H9 (cell line): ENCODE results near the gene FAM32A. TPM values are rescaled to one million over a fixed set of nuclear protein-coding genes. Genes with fewer than 3 reads are reported as not detected.

ENCODE experiments used
- DNase-seq: peaks from one replicate; pipeline ENCODE4 v3.0.0-alpha.2; 2017
- H2AFZ ChIP-seq: one replicate; pipeline ENCODE4 v1.6.1; 2013; ENCODE audit warnings: mild to moderate bottlenecking, low read length, control low read depth, moderate library complexity
- H2AK5ac ChIP-seq: 2 replicates; pipeline ENCODE4 v1.6.1; 2013; ENCODE audit warnings: low read length, control low read depth, mixed read lengths; ENCODE audit not compliant: insufficient read length
- H2BK120ac ChIP-seq: one replicate; pipeline ENCODE4 v1.6.1; 2013; ENCODE audit warnings: low read depth, mild to moderate bottlenecking, low read length, control low read depth, inconsistent platforms; ENCODE audit not compliant: poor library complexity, severe bottlenecking
- H2BK12ac ChIP-seq: 2 replicates; pipeline ENCODE4 v1.6.1; 2013; ENCODE audit warnings: low read length, control low read depth, mixed read lengths, low read depth; ENCODE audit not compliant: insufficient read length
- H2BK15ac ChIP-seq: 2 replicates; pipeline ENCODE4 v1.6.1; 2013; ENCODE audit warnings: low read depth, low read length, control low read depth
- H2BK20ac ChIP-seq: one replicate; pipeline ENCODE4 v1.6.1; 2013; ENCODE audit warnings: low read depth, mild to moderate bottlenecking, low read length, control low read depth, inconsistent platforms; ENCODE audit not compliant: poor library complexity, severe bottlenecking
- H2BK5ac ChIP-seq: 2 replicates; pipeline ENCODE4 v1.6.1; 2013; ENCODE audit warnings: low read length, control low read depth, mixed read lengths; ENCODE audit not compliant: insufficient read length
- H3K14ac ChIP-seq: 2 replicates; pipeline ENCODE4 v1.6.1; 2013; ENCODE audit warnings: low read length, control low read depth; ENCODE audit not compliant: insufficient read depth
- H3K18ac ChIP-seq: 2 replicates; pipeline ENCODE4 v1.6.1; 2013; ENCODE audit warnings: low read depth, mild to moderate bottlenecking, mixed read lengths, low read length, control low read depth; ENCODE audit not compliant: insufficient read length
- H3K23ac ChIP-seq: 2 replicates; pipeline ENCODE4 v1.6.1; 2013; ENCODE audit warnings: low read length, control low read depth, mixed read lengths, low read depth; ENCODE audit not compliant: insufficient read length
- H3K23me2 ChIP-seq: 2 replicates; pipeline ENCODE4 v1.6.1; 2013; ENCODE audit warnings: low read depth, mild to moderate bottlenecking, mixed read lengths, low read length, control low read depth; ENCODE audit not compliant: insufficient read length, poor library complexity, severe bottlenecking
- H3K27ac ChIP-seq: 2 replicates; pipeline ENCODE4 v1.5.1; 2013; ENCODE audit warnings: low read length, control low read depth, mixed read lengths, low read depth; ENCODE audit not compliant: insufficient read length
- H3K27me3 ChIP-seq: 2 replicates; pipeline ENCODE4 v1.6.1; 2013; ENCODE audit warnings: low read length, control low read depth, inconsistent platforms; ENCODE audit not compliant: insufficient read depth
- H3K4ac ChIP-seq: 2 replicates; pipeline ENCODE4 v1.6.1; 2013; ENCODE audit warnings: low read depth, mild to moderate bottlenecking, control low read depth, inconsistent platforms, low read length, moderate library complexity
- H3K4me1 ChIP-seq: 2 replicates; pipeline ENCODE4 v1.6.1; 2013; ENCODE audit warnings: low read length, control low read depth, inconsistent platforms; ENCODE audit not compliant: insufficient read depth
- H3K4me2 ChIP-seq: 2 replicates; pipeline ENCODE4 v1.6.1; 2013; ENCODE audit warnings: low read length, control low read depth, mixed read lengths; ENCODE audit not compliant: insufficient read length, insufficient read depth
- H3K56ac ChIP-seq: 2 replicates; pipeline ENCODE4 v1.6.1; 2013; ENCODE audit warnings: low read depth, mild to moderate bottlenecking, mixed read lengths, low read length, control low read depth; ENCODE audit not compliant: insufficient read length
- H3K79me1 ChIP-seq: 2 replicates; pipeline ENCODE4 v1.6.1; 2013; ENCODE audit warnings: low read depth, mild to moderate bottlenecking, moderate library complexity, low read length, control low read depth, inconsistent platforms; ENCODE audit not compliant: insufficient read depth, poor library complexity, severe bottlenecking
- H3K79me2 ChIP-seq: 2 replicates; pipeline ENCODE4 v1.6.1; 2013; ENCODE audit warnings: low read length, control low read depth, inconsistent platforms; ENCODE audit not compliant: insufficient read depth
- H3K9ac ChIP-seq: 2 replicates; pipeline ENCODE4 v1.6.1; 2013; ENCODE audit warnings: low read length, control low read depth, mixed read lengths; ENCODE audit not compliant: insufficient read length; ENCODE audit errors: extremely low read depth
- H3K9me3 ChIP-seq: one replicate; pipeline ENCODE4 v1.6.1; 2013; ENCODE audit warnings: low read depth, low read length, inconsistent platforms; ENCODE audit not compliant: control insufficient read depth
- H3T11ph ChIP-seq: one replicate; pipeline ENCODE4 v1.6.1; 2013; ENCODE audit warnings: mild to moderate bottlenecking, low read length, control low read depth, inconsistent platforms
- H4K20me1 ChIP-seq: one replicate; pipeline ENCODE4 v1.6.1; 2013; ENCODE audit not compliant: control insufficient read depth, insufficient read length, insufficient read depth
- H4K5ac ChIP-seq: 2 replicates; pipeline ENCODE4 v1.6.1; 2013; ENCODE audit warnings: low read depth, mild to moderate bottlenecking, mixed read lengths, low read length, control low read depth; ENCODE audit not compliant: insufficient read length
- H4K8ac ChIP-seq: replicated peaks from 2 replicates; pipeline ENCODE4 v1.6.1; 2013; ENCODE audit warnings: low read length, control low read depth, mixed read lengths, low read depth; ENCODE audit not compliant: insufficient read length
- H4K91ac ChIP-seq: 2 replicates; pipeline ENCODE4 v1.6.1; 2013; ENCODE audit warnings: low read depth, mild to moderate bottlenecking, moderate library complexity, mixed read lengths, low read length, control low read depth; ENCODE audit not compliant: insufficient read length
- H3K27ac Mint-ChIP-seq, 3 experiments: 2 replicates in 2 of 3; 3 replicates in 1 of 3; pipeline ENCODE4 v1.8.0; 2020 to 2021; ENCODE audit warnings: mixed read lengths in 3 of 3, mild to moderate bottlenecking in 1 of 3, moderate library complexity in 1 of 3
- H3K27me3 Mint-ChIP-seq: 2 replicates; pipeline ENCODE4 v1.8.0; 2021; ENCODE audit warnings: low read depth, mild to moderate bottlenecking, moderate library complexity, mixed read lengths
- H3K36me3 Mint-ChIP-seq, 3 experiments: 2 replicates in 2 of 3; 3 replicates in 1 of 3; pipeline ENCODE4 v1.8.0; 2020 to 2021; ENCODE audit warnings: low read depth in 3 of 3, mixed read lengths in 3 of 3; ENCODE audit not compliant: insufficient read depth in 1 of 3
- H3K4me1 Mint-ChIP-seq, 2 experiments: 2 replicates each; pipeline ENCODE4 v1.8.0; 2020; ENCODE audit warnings: mixed read lengths in 2 of 2
- H3K4me3 Mint-ChIP-seq, 2 experiments: 2 replicates in 1 of 2; 3 replicates in 1 of 2; pipeline ENCODE4 v1.8.0; 2020 to 2021; ENCODE audit warnings: mild to moderate bottlenecking in 2 of 2, mixed read lengths in 2 of 2, moderate library complexity in 1 of 2
- H3K9me3 Mint-ChIP-seq, 2 experiments: 2 replicates in 1 of 2; 3 replicates in 1 of 2; pipeline ENCODE4 v1.8.0; 2020; ENCODE audit warnings: mild to moderate bottlenecking in 2 of 2, mixed read lengths in 2 of 2, moderate library complexity in 1 of 2
- CTCF ChIP-seq: fragments of 200-600 bp; sonication (generic); conservative IDR thresholded peaks from 3 replicates; pipeline ENCODE4 v1.8.0; 2021; ENCODE audit warnings: antibody characterized with exemption, mild to moderate bottlenecking
- WGBS: extraction: QIAGEN DNeasy Blood & Tissue Kit; methylation state at CpG from one replicate; pipeline ENCODE4 v1.1.7; 2013; ENCODE audit warnings: missing lambda C conversion rate, low lambda C conversion rate, mixed read lengths; ENCODE audit not compliant: insufficient read length; ENCODE audit errors: extremely low coverage; 5-methylcytosine and 5-hydroxymethylcytosine counted together
- total RNA-seq: library from RNA; stranded (reverse); gene quantifications from 2 replicates; pipeline ENCODE4 v1.2.1, GENCODE V29; 2021

Gene FAM32A
- total RNA-seq, 1 experiment from 2014 or later = 91.9 TPM

- Histone ChIP-seq H2BK120ac (no peak overlapping the region), H4K20me1 (no peaks in the 10 kb centered on the region), H4K91ac (no peak overlapping the region), H2BK15ac (no peak overlapping the region), H3K23me2 (no peaks in the 10 kb centered on the region), H3K27ac (no peak overlapping the region), H3K4me2 (no peak overlapping the region), H2AK5ac (no peak overlapping the region), H3K4me1 (no peaks in the 10 kb centered on the region), H2BK12ac (no peak overlapping the region), H3K9ac (no peak overlapping the region), H3K4ac (no peak overlapping the region), H3K23ac (no peak overlapping the region), H3K9me3 (no peaks in the 10 kb centered on the region), H2AFZ (no peak overlapping the region), H3K79me1 (no peaks in the 10 kb centered on the region), H4K5ac (no peak overlapping the region), H2BK20ac (no peak overlapping the region), H3K14ac (no peak overlapping the region), H3K18ac (no peak overlapping the region), H3T11ph (no peak overlapping the region), H4K8ac (no peak overlapping the region), H2BK5ac (no peak overlapping the region), H3K79me2 (peaks cover 4% of the 10 kb centered on the region; the same call in 1 of the 2 replicates), H3K56ac (no peak overlapping the region), H3K27me3 (no peaks in the 10 kb centered on the region)
- no peaks in the 10 kb centered on the region; a peak in 1 of 5 replicates for H3K9me3 Mint-ChIP-seq
- no peak overlapping the region for H3K4me3 Mint-ChIP-seq
- peaks cover 8 to 10% of the 10 kb centered on the region in 2 experiments for H3K4me1 Mint-ChIP-seq
- peaks cover 31 to 57% (median 51%) of the 10 kb centered on the region in 3 experiments for H3K36me3 Mint-ChIP-seq
- WGBS = no CpG with 5 or more reads among the region's 3 CpGs
- H3K27ac Mint-ChIP-seq = no peak overlapping the region
- no peak for TF ChIP-seq CTCF
- H3K27me3 Mint-ChIP-seq = peaks cover 5% of the 10 kb centered on the region
- no peak for DNase-seq
Observed at GRCh38 chr19:16188521-16188920, 3.3 kb downstream of the FAM32A start.
